Erythroblast (primary cell): Measurements from ENCODE around the gene PTPRM.

ENCODE experiments used
- DNase-seq, 2 experiments: peaks; one replicate each; lab custom pipeline; 2025; lab: John Stamatoyannopoulos, UW
- GATA1 ChIP-seq: IDR thresholded peaks from 2 replicates; pipeline ENCODE4 v1.6.1; 2011; ENCODE audit warnings: low read depth, mild to moderate bottlenecking, control low read depth, low read length, moderate library complexity
- POLR2A ChIP-seq: IDR thresholded peaks from 2 replicates; pipeline ENCODE4 v1.6.1; 2011; ENCODE audit warnings: mild to moderate bottlenecking, low read length

The PTPRM gene

DNA sequence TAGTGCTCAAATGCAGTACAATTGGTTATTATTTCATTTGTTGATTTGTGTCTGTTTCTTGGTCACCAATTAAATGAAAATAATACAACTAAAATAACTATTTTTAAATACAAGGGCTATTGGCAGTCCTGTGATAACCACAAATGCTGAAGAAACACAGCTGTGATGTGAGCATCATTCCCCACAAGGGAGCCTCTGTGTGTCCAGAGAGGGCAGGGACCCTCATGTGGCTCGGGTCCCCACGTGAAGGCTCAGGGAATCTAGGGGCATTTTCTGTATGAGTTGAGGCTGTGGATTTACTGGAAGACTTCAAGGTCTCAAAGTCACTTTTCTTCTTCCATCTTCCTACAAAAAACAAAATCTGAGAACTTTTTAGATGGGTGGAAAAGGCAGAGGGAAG lies 726.1 kb downstream of the PTPRM start:
- TF ChIP-seq GATA1 (no peak), POLR2A (no peak)
- no peak for DNase-seq

DNA sequence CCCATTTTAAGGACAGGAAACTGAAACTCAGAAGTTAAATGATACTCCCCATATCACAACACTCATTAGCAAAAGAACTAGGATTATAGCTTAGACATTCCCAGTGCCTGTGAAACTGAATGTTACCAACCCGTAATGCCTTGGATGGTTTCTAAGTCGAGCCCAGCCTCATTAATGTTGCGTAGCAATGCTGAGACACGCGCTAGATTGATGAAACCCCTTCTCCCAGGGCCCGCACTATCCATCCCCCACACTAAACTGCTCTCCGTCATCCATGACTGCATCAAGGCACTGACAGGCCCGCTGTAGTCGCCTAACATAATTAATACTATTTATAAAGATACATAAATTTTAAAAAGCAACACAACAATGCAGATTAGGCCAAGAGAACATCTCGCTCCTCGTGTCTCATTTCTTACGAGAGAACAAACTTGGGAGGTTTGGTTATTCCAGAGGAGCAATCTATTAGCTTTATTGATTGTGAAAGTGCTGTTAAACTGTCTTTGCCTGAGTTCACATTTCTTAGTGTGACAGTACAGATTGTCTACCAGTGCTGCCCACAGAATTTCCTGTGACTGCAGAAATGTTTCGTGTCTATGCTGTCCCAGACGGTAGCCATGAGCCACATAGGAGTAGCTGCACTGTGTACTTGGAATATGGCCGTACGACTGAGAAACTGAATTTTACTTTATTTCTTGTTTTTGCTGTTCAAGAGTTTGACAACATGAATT lies 729.9 kb downstream of the PTPRM start:
- no peak for DNase-seq
- TF ChIP-seq GATA1 (no peak), POLR2A (no peak)

DNA sequence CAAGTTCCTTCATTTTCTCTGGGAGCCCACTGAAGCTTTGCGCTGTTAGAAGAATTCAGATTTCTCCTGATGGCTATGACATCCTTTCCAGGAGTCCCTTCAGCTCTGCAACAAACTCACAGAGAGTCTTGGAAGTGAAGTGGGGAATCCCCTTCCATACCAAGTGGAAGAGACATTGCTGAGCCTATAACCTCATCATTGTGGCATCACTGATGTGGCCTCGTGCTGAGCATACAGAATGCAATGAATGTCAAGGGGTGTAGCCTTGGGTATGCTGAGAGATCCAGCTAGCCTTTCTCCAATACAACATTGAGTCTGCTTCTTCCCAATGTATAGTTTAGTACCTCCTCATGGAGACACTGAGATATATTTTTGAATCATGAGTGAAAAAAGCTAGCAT lies 731.1 kb downstream of the PTPRM start:
- TF ChIP-seq GATA1 (no peak), POLR2A (no peak)
- no peak for DNase-seq

DNA sequence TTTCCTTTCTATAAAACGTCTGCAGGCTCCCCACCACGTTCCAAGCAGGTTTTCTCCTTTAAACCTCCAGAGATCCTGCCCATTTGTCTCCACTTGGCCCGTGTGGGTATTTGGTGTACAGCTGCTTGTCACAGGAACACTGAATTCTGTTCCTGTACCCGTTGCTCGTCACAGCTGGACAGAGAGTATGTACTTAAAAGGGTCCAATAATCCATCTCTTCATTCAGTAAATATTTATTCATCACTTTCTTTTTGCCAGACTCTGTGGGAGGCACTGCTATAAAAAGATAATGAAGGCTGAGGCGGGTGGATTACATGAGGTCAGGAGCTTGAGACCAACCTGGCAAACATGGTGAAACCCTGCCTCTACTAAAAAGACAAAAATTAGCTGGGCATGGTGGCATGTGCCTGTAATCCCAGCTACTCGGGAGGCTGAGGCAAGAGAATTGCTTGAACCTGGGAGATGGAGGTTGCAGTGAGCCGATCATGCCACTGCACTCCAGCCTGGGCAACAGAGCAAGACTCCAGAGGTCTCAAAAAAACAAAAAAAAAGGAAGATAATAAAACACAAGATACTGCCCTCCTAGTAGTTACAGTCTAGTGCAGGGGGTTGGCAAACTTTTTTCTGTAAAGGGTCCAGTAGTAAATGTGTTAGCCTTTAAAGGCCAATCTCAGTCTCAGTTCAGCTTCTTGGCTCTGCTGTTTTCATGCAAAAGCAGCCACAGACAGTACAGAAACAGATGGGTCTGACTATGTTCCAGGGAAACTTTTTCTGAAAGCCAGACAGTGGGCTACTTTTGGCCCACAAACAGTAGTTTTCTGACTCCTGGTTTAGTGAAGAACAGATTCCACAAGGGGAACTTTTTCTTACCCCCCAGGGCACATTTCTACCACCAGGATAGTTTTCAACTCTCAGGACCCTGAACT lies 732.2 kb downstream of the PTPRM start:
- DNase-seq = no peak
- TF ChIP-seq POLR2A = no peak
- no peak for TF ChIP-seq GATA1

DNA sequence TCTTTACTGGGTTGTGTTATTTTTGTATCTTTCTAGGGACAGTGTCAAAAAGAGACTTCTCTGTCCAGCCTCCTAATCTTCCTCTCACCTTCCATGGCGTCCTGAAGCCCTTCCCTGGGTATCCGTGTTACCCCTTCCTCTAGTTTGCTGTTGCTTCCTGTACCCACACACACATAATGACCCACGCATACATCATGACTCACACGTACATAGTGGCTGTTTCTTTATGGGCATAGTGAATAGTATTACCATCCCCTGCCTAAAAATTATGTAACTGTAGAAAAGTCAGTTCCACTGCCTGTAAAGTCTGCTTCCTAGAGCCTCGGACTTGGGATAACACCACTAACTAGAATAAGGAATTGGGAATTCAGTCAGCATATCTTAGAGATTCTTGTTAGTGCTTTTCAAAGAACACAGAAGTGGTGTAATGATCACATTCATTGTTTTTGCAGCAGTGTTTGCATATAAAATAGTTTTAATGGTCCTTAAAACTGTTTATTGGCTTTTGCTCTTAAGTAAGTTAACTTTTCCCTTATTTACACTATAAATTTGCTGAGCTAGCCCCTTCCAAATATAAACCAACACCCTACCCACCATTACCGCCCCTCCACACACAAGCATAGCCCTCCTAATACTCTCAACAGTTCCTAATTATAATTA lies 733.8 kb downstream of the PTPRM start:
- TF ChIP-seq GATA1 (no peak), POLR2A (no peak)
- no peak for DNase-seq

DNA sequence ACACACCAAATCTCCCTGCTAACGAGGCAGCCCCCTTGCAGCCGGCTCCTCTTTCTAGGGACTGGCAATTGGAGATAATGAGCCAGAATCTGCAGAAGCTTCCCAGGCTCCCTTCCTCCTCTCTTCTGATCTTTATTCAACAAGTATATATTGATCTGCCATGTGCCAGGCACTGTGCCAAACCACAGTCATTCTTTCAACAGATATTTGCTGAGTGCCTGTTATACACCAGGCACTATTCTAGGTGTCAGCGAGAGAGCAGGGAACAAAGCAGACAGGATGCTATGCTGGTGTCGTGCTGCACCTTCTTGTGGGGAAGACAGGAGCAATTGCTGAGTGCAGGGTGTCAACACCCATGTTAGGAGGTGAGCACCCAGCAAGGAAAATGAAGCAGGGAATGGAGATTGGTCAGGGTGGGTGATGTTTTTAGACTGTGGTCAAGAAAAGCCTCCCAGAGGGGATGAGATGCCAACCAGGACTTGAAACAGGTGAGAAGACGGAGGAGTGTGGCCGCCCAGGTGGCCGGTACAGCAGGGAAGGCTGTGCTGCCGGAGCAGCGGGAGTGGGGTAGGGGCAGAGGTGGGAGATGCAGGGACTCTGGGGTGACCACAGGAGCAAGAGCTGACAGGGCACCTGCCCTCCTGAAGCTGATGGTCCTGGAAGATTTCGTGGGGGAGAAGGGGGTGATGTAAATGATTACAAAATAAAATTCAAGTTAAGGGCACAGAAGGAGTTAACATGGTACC lies 734.5 kb downstream of the PTPRM start:
- TF ChIP-seq GATA1 (no peak), POLR2A (no peak)
- no peak for DNase-seq

GRCh38 chr18:8303151-8303755 lies 736.1 kb downstream of the PTPRM start:
- DNase-seq = no peak
- TF ChIP-seq GATA1 = no peak
- TF ChIP-seq POLR2A = no peak

DNA sequence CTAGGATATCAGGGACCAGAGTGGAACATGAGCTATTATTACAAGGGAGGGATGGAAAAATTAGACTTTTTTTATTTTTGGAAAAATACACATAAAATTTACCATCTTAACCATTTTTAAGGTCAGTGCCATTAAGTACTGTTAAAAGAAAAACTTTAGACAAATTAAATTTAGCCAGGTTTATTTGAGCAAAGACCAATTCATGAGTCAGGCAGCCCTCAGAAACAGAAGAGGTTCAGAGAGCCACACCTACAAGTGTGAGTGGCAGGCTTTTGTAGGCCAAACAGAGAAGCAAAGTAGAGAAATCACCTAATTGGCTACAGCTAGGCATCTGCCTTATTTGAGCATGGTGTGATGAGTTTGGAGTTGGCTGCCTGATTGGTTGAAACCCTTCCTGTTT lies 740.8 kb downstream of the PTPRM start:
- TF ChIP-seq POLR2A (no peak), GATA1 (no peak)
- DNase-seq = no peak

GRCh38 chr18:8313043-8313442 lies 745.9 kb downstream of the PTPRM start:
- TF ChIP-seq GATA1 (no peak), POLR2A (no peak)
- DNase-seq = no peak

DNA sequence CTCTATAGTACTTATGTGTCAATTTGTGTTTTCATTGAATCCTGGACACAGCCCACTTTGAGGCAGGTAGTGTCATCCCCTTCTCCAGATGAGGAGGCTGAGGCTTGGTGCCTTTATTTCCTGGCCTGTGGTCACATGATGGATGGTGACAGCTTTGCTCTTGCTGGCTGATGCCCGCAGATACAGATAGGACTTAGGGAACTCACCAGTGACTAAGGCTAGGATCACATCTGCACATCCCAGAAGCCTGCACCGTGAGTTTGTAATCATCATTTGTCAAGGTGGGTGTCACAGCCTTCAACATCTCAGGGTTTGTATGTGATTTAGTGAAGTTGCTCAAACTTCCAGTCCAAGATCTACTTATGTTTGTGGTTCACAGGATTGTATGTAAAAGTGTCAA lies 747.0 kb downstream of the PTPRM start:
- no peak for TF ChIP-seq GATA1
- TF ChIP-seq POLR2A = no peak
- no peak for DNase-seq

DNA sequence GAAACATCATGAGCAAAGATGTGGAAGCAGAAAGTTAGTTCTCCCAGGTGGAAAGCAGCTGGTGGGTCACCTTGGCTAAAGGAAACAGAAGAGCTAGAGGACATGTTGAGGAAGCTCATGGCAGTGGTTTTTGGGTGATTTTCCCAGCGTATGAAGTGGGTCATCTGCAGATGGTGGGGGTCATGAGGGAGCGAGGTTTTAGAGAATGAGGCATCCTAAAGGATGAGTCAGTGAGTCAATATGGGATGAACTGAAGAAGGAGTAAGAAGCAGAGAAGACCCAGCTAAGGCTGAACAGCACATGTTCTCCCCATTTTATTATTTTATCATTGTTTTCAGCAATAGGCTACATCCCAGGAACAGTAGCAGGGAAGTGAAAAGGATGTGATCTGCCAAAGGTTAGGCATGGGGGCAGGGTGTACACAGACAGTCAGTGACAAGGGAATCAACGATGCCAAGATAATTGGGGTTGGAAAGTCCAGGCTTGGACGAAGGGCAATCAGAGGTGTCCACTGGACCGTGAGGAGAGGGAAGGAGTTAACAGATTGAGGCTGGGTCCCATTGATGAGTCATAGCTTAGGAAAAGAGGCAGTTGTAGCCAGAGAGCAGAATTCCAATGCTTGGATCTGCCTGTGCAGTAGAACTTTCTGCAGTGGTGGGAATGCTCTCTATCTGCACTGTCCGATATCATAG lies 752.8 kb downstream of the PTPRM start:
- TF ChIP-seq GATA1 = no peak
- TF ChIP-seq POLR2A = no peak
- no peak for DNase-seq

DNA sequence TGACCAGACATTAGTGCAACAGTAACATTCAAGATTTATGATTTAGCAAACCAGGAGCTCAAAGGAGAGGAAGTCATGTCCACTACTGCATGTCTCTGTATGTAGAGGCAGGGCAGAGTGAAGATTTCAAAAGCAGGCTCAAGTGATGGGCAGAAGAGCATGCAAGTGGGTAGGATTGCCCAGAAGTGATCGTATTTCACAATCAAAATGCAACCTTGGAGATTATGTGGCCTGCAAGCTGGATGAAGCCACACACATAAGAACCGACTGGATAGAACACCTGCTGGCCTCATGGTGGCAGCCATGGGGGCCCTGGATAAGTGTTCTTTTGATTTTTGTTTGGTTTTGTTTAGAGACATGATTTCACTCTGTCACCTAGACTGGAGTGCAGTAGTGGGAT lies 755.4 kb downstream of the PTPRM start:
- no peak for DNase-seq
- TF ChIP-seq GATA1 (no peak), POLR2A (no peak)
